PC-9 (cell line): ENCODE measurements around the gene PCDHA11.

Experiments used
- CTCF ChIP-seq: fragments of 200-600 bp; sonication (generic); conservative IDR thresholded peaks from 2 replicates; pipeline ENCODE4 v1.6.1; 2017; ENCODE audit warnings: mixed run types, antibody characterized with exemption, mild to moderate bottlenecking, moderate library complexity
- EZH2 ChIP-seq: fragments of 200-600 bp; sonication (generic); IDR thresholded peaks from 2 replicates; pipeline ENCODE4 v1.8.0; 2017; ENCODE audit warnings: antibody characterized with exemption, low read depth

GRCh38 chr5:140916325-140916724 lies 47.6 kb downstream of the PCDHA11 start:
- TF ChIP-seq CTCF (no peak), EZH2 (no peak)
